Measurements from ENCODE around the gene EIF4H.

Gene EIF4H

GRCh38 chr7:74173866-74174605 is at the start of gene EIF4H:
Gene EIF4H, plus strand, starts transcription at chr7:74174356. Its CDS starts 28 bp downstream, at chr7:74174384.
- peaks cover 45% of the 10 kb centered on the region for H3K4me1 Mint-ChIP-seq
- ATAC-seq (replicated peaks; ENCODE audit: extremely low read depth, poor library complexity, severe bottlenecking) (peak; percentile 86), DNase-seq (ENCODE audit: low spot score in 2 of 2) (peak; percentile 94 to 97)
- H3K9me3 Mint-ChIP-seq, result no peaks in the 10 kb centered on the region
- peaks cover 22% of the 10 kb centered on the region for H3K36me3 Mint-ChIP-seq (ENCODE audit: insufficient read depth)
- peak within 1 kb of the TSS; percentile 86 for H3K4me3 Mint-ChIP-seq
- no peaks in the 10 kb centered on the region for H3K27me3 Mint-ChIP-seq
- peak within 1 kb of the TSS; percentile 94 for H3K27ac Mint-ChIP-seq (ENCODE audit: low read depth)

GRCh38 chr7:74126220-74126880 is 47.8 kb upstream of the EIF4H start:
- Mint-ChIP-seq H3K36me3 (ENCODE audit: insufficient read depth) (peaks cover 11% of the 10 kb centered on the region), H3K4me3 (no peak overlapping the region), H3K4me1 (no peaks in the 10 kb centered on the region), H3K27ac (ENCODE audit: low read depth) (no peak overlapping the region), H3K27me3 (no peaks in the 10 kb centered on the region), H3K9me3 (no peaks in the 10 kb centered on the region)
- ATAC-seq (replicated peaks; ENCODE audit: extremely low read depth, poor library complexity, severe bottlenecking) (no peak), DNase-seq (ENCODE audit: low spot score in 2 of 2) (no peak)

GRCh38 chr7:74129887-74130286 is 44.3 kb upstream of the EIF4H start:
- no peaks in the 10 kb centered on the region for H3K27me3 Mint-ChIP-seq
- no peaks in the 10 kb centered on the region for H3K36me3 Mint-ChIP-seq (ENCODE audit: insufficient read depth)
- DNase-seq (ENCODE audit: low spot score in 2 of 2), result no peak
- no peak overlapping the region for H3K27ac Mint-ChIP-seq (ENCODE audit: low read depth)
- no peak overlapping the region for H3K4me3 Mint-ChIP-seq
- no peaks in the 10 kb centered on the region for H3K9me3 Mint-ChIP-seq
- no peak for ATAC-seq (replicated peaks; ENCODE audit: extremely low read depth, poor library complexity, severe bottlenecking)
- no peaks in the 10 kb centered on the region for H3K4me1 Mint-ChIP-seq

GRCh38 chr7:74130518-74130917 is 43.6 kb upstream of the EIF4H start:
- H3K9me3 Mint-ChIP-seq, result no peaks in the 10 kb centered on the region
- H3K27ac Mint-ChIP-seq (ENCODE audit: low read depth), result no peak overlapping the region
- no peaks in the 10 kb centered on the region for H3K4me1 Mint-ChIP-seq
- no peak for DNase-seq (ENCODE audit: low spot score in 2 of 2)
- H3K36me3 Mint-ChIP-seq (ENCODE audit: insufficient read depth), result no peaks in the 10 kb centered on the region
- H3K27me3 Mint-ChIP-seq, result no peaks in the 10 kb centered on the region
- no peak overlapping the region for H3K4me3 Mint-ChIP-seq
- no peak for ATAC-seq (replicated peaks; ENCODE audit: extremely low read depth, poor library complexity, severe bottlenecking)

- Mint-ChIP-seq H3K27me3 (peaks cover 11% of the 10 kb centered on the region), H3K36me3 (ENCODE audit: insufficient read depth) (no peaks in the 10 kb centered on the region), H3K27ac (ENCODE audit: low read depth) (no peak overlapping the region), H3K9me3 (no peaks in the 10 kb centered on the region), H3K4me1 (no peaks in the 10 kb centered on the region), H3K4me3 (no peak overlapping the region)
- DNase-seq (ENCODE audit: low spot score in 2 of 2), result no peak
- no peak for ATAC-seq (replicated peaks; ENCODE audit: extremely low read depth, poor library complexity, severe bottlenecking)
Observed at GRCh38 chr7:74134117-74134620, 40.0 kb upstream of the EIF4H start.

- H3K4me3 Mint-ChIP-seq, result no peak overlapping the region
- no peak for ATAC-seq (replicated peaks; ENCODE audit: extremely low read depth, poor library complexity, severe bottlenecking)
- no peak for DNase-seq (ENCODE audit: low spot score in 2 of 2)
Observed at GRCh38 chr7:74138334-74138867, 35.8 kb upstream of the EIF4H start.

GRCh38 chr7:74138945-74139843 is 35.0 kb upstream of the EIF4H start:
- no peaks in the 10 kb centered on the region for H3K9me3 Mint-ChIP-seq
- DNase-seq (ENCODE audit: low spot score in 2 of 2) (no peak), ATAC-seq (replicated peaks; ENCODE audit: extremely low read depth, poor library complexity, severe bottlenecking) (no peak)
- no peak overlapping the region for H3K27ac Mint-ChIP-seq (ENCODE audit: low read depth)
- H3K4me3 Mint-ChIP-seq, result no peak overlapping the region
- no peaks in the 10 kb centered on the region for H3K4me1 Mint-ChIP-seq
- peaks cover 21% of the 10 kb centered on the region for H3K27me3 Mint-ChIP-seq
- H3K36me3 Mint-ChIP-seq (ENCODE audit: insufficient read depth), result no peaks in the 10 kb centered on the region

More at GRCh38 chr7:74138334-74138867, 35.8 kb upstream of the EIF4H start:
- Mint-ChIP-seq H3K36me3 (ENCODE audit: insufficient read depth) (no peaks in the 10 kb centered on the region), H3K27me3 (peaks cover 15% of the 10 kb centered on the region), H3K4me1 (no peaks in the 10 kb centered on the region), H3K27ac (ENCODE audit: low read depth) (no peak overlapping the region), H3K9me3 (no peaks in the 10 kb centered on the region)

GRCh38 chr7:74141705-74142104 is 32.5 kb upstream of the EIF4H start:
- ATAC-seq (replicated peaks; ENCODE audit: extremely low read depth, poor library complexity, severe bottlenecking) (no peak), DNase-seq (ENCODE audit: low spot score in 2 of 2) (no peak)
- Mint-ChIP-seq H3K4me1 (no peaks in the 10 kb centered on the region), H3K27ac (ENCODE audit: low read depth) (no peak overlapping the region), H3K36me3 (ENCODE audit: insufficient read depth) (no peaks in the 10 kb centered on the region), H3K27me3 (peaks cover 35% of the 10 kb centered on the region), H3K4me3 (no peak overlapping the region), H3K9me3 (no peaks in the 10 kb centered on the region)

GRCh38 chr7:74143383-74143782 is 30.8 kb upstream of the EIF4H start:
- DNase-seq (ENCODE audit: low spot score in 2 of 2), result no peak
- H3K36me3 Mint-ChIP-seq (ENCODE audit: insufficient read depth), result no peaks in the 10 kb centered on the region
- H3K27ac Mint-ChIP-seq (ENCODE audit: low read depth), result no peak overlapping the region
- peaks cover 32% of the 10 kb centered on the region for H3K27me3 Mint-ChIP-seq
- no peaks in the 10 kb centered on the region for H3K4me1 Mint-ChIP-seq
- no peak for ATAC-seq (replicated peaks; ENCODE audit: extremely low read depth, poor library complexity, severe bottlenecking)
- no peaks in the 10 kb centered on the region for H3K9me3 Mint-ChIP-seq
- H3K4me3 Mint-ChIP-seq, result no peak overlapping the region

GRCh38 chr7:74148491-74148890 is 25.7 kb upstream of the EIF4H start:
- H3K4me1 Mint-ChIP-seq, result no peaks in the 10 kb centered on the region
- no peaks in the 10 kb centered on the region for H3K9me3 Mint-ChIP-seq
- H3K36me3 Mint-ChIP-seq (ENCODE audit: insufficient read depth), result no peaks in the 10 kb centered on the region
- no peak overlapping the region for H3K4me3 Mint-ChIP-seq
- ATAC-seq (replicated peaks; ENCODE audit: extremely low read depth, poor library complexity, severe bottlenecking) (no peak), DNase-seq (ENCODE audit: low spot score in 2 of 2) (no peak)
- H3K27me3 Mint-ChIP-seq, result peaks cover 20% of the 10 kb centered on the region
- H3K27ac Mint-ChIP-seq (ENCODE audit: low read depth), result no peak overlapping the region

GRCh38 chr7:74149071-74149470 is 25.1 kb upstream of the EIF4H start:
- Mint-ChIP-seq H3K4me1 (no peaks in the 10 kb centered on the region), H3K9me3 (no peaks in the 10 kb centered on the region), H3K36me3 (ENCODE audit: insufficient read depth) (no peaks in the 10 kb centered on the region), H3K4me3 (no peak overlapping the region), H3K27ac (ENCODE audit: low read depth) (no peak overlapping the region), H3K27me3 (peaks cover 15% of the 10 kb centered on the region)
- DNase-seq (ENCODE audit: low spot score in 2 of 2) (no peak), ATAC-seq (replicated peaks; ENCODE audit: extremely low read depth, poor library complexity, severe bottlenecking) (no peak)

GRCh38 chr7:74149603-74150002 is 24.6 kb upstream of the EIF4H start:
- no peaks in the 10 kb centered on the region for H3K4me1 Mint-ChIP-seq
- H3K36me3 Mint-ChIP-seq (ENCODE audit: insufficient read depth), result no peaks in the 10 kb centered on the region
- ATAC-seq (replicated peaks; ENCODE audit: extremely low read depth, poor library complexity, severe bottlenecking) (no peak), DNase-seq (ENCODE audit: low spot score in 2 of 2) (no peak)
- peaks cover 9% of the 10 kb centered on the region for H3K27me3 Mint-ChIP-seq
- H3K4me3 Mint-ChIP-seq, result no peak overlapping the region
- H3K27ac Mint-ChIP-seq (ENCODE audit: low read depth), result no peak overlapping the region
- no peaks in the 10 kb centered on the region for H3K9me3 Mint-ChIP-seq

All from central memory CD8-positive, alpha-beta T cell (primary cell).